SK-N-SH (cell line): ENCODE data around the gene WDR62. TPM values are rescaled to one million over a fixed set of nuclear protein-coding genes. Genes with fewer than 3 reads are reported as not detected.

Experiments used
- CTCF ChIA-PET: fragments of 300-600, 350-600 bp; formaldehyde crosslinking; extraction: SDS; loops from one replicate; lab custom pipeline; 2021; lab: Yijun Ruan, JAX
- POLR2A ChIA-PET: fragments of 350-600 bp; sonication (Branson Sonifier 250); formaldehyde crosslinking; extraction: SDS; loops from one replicate; lab custom pipeline; 2020; ENCODE audit warnings: antibody characterized with exemption, inconsistent platforms; lab: Yijun Ruan, JAX
- DNase-seq: peaks from one replicate; pipeline ENCODE4 v3.0.0; 2012
- H2AFZ ChIP-seq: fragments of 200-600 bp; sonication (generic); 2 replicates; pipeline ENCODE4 v1.8.1; 2016; ENCODE audit warnings: antibody characterized with exemption, mild to moderate bottlenecking, low read depth
- H3F3A ChIP-seq: fragments of 200-600 bp; sonication (generic); replicated peaks from 2 replicates; pipeline ENCODE3; 2016; ENCODE audit warnings: antibody characterized with exemption, mild to moderate bottlenecking; ENCODE audit not compliant: insufficient read depth
- H3K27ac ChIP-seq, 2 experiments: fragments of 200-500 bp in 1 of 2; fragments of 200-600 bp in 1 of 2; sonication (Bioruptor generic) in 1 of 2; sonication (generic), shearing (Covaris generic) in 1 of 2; 2 replicates each; pipeline versions ENCODE4 v1.5.1 to v1.6.1; 2014 to 2016; ENCODE audit warnings: low read depth in 2 of 2, inconsistent platforms in 1 of 2, low read length in 1 of 2, mild to moderate bottlenecking in 1 of 2, mixed read lengths in 1 of 2
- H3K27me3 ChIP-seq: fragments of 200-600 bp; sonication (generic), shearing (Covaris generic); 2 replicates; pipeline ENCODE4 v1.6.1; 2016; ENCODE audit warnings: mixed run types; ENCODE audit not compliant: insufficient read depth
- H3K36me3 ChIP-seq, 2 experiments: fragments of 200-500 bp in 1 of 2; fragments of 200-600 bp in 1 of 2; sonication (Bioruptor generic) in 1 of 2; sonication (generic) in 1 of 2; replicated peaks in 1 of 2; 2 replicates each; pipeline versions ENCODE3 to v1.5.1; 2014 to 2016; ENCODE audit warnings: low read length in 1 of 2, mild to moderate bottlenecking in 1 of 2; ENCODE audit not compliant: insufficient read depth in 2 of 2, control insufficient read depth in 1 of 2
- H3K4me1 ChIP-seq, 2 experiments: fragments of 200-500 bp in 1 of 2; fragments of 200-600 bp in 1 of 2; sonication (Bioruptor generic) in 1 of 2; sonication (generic), shearing (Covaris generic) in 1 of 2; 2 replicates each; pipeline versions ENCODE4 v1.5.1 to v1.6.1; 2014 to 2016; ENCODE audit warnings: low read depth in 1 of 2, low read length in 1 of 2, mixed run types in 1 of 2; ENCODE audit not compliant: insufficient read depth in 2 of 2, control insufficient read depth in 1 of 2
- H3K4me2 ChIP-seq: fragments of 200-600 bp; sonication (generic), shearing (Covaris generic); 2 replicates; pipeline ENCODE4 v1.6.1; 2017; ENCODE audit warnings: mixed run types
- H3K4me3 ChIP-seq, 2 experiments: fragments of 200-500 bp in 1 of 2; fragments of 200-600 bp in 1 of 2; sonication (Bioruptor generic) in 1 of 2; sonication (generic), shearing (Covaris generic) in 1 of 2; 2 replicates each; pipeline versions ENCODE4 v1.5.1 to v1.8.1; 2014 to 2016; ENCODE audit warnings: low read depth in 2 of 2, inconsistent platforms in 1 of 2, low read length in 1 of 2, mild to moderate bottlenecking in 1 of 2, mixed read lengths in 1 of 2, moderate library complexity in 1 of 2
- H3K79me2 ChIP-seq: fragments of 200-600 bp; sonication (generic); 2 replicates; pipeline ENCODE4 v1.8.1; 2017; ENCODE audit warnings: mild to moderate bottlenecking; ENCODE audit not compliant: insufficient read depth
- H3K9ac ChIP-seq: fragments of 200-600 bp; sonication (generic); 2 replicates; pipeline ENCODE4 v1.6.1; 2017; ENCODE audit warnings: mixed run types
- H3K9me2 ChIP-seq: fragments of 200-600 bp; sonication (generic); 2 replicates; pipeline ENCODE4 v1.6.1; 2017; ENCODE audit warnings: mixed run types
- H3K9me3 ChIP-seq: fragments of 200-600 bp; sonication (generic); 2 replicates; pipeline ENCODE4 v1.6.1; 2017; ENCODE audit warnings: mixed run types, mild to moderate bottlenecking, moderate library complexity
- H4K20me1 ChIP-seq: fragments of 200-600 bp; sonication (generic); 2 replicates; pipeline ENCODE4 v1.6.1; 2017; ENCODE audit warnings: mild to moderate bottlenecking, mixed run types; ENCODE audit not compliant: insufficient read depth
- EP300 ChIP-seq, 2 experiments: IDR thresholded peaks; 2 replicates each; pipeline versions ENCODE4 v1.4.0 to v1.6.1; 2012; ENCODE audit warnings: borderline replicate concordance in 1 of 2, low read depth in 1 of 2, low read length in 1 of 2
- EZH2phosphoT487 ChIP-seq: fragments of 200-600 bp; sonication (generic); IDR thresholded peaks from 2 replicates; pipeline ENCODE4 v1.6.1; 2017; ENCODE audit warnings: low read depth, mixed run types, mild to moderate bottlenecking, antibody characterized with exemption, moderate library complexity, borderline replicate concordance
- FOSL2 ChIP-seq: IDR thresholded peaks from 2 replicates; pipeline ENCODE4 v1.4.0; 2012; ENCODE audit warnings: low read depth, mild to moderate bottlenecking, moderate library complexity, borderline replicate concordance
- FOXJ3 ChIP-seq: sonication (generic); formaldehyde crosslinking; IDR thresholded peaks from 2 replicates; pipeline ENCODE4 v1.5.1; 2020; ENCODE audit warnings: mild to moderate bottlenecking, missing genetic modification reagents
- JUND ChIP-seq: IDR thresholded peaks from 2 replicates; pipeline ENCODE4 v1.4.0; 2012
- MXI1 ChIP-seq: IDR thresholded peaks from 2 replicates; pipeline ENCODE4 v1.6.1; 2012; ENCODE audit warnings: mild to moderate bottlenecking, low read depth, low read length, improper control_type of control experiment
- NFIC ChIP-seq: IDR thresholded peaks from 2 replicates; pipeline ENCODE4 v1.4.0; 2012; ENCODE audit warnings: borderline replicate concordance
- NRF1 ChIP-seq: IDR thresholded peaks from 2 replicates; pipeline ENCODE4 v1.6.1; 2012; ENCODE audit warnings: low read depth, mild to moderate bottlenecking, low read length
- POLR2AphosphoS5 ChIP-seq: IDR thresholded peaks from 2 replicates; pipeline ENCODE4 v1.6.1; 2012; ENCODE audit warnings: low read depth, low read length
- RAD21 ChIP-seq: IDR thresholded peaks from 2 replicates; pipeline ENCODE4 v1.6.1; 2012; ENCODE audit warnings: mild to moderate bottlenecking, low read length
- RCOR1 ChIP-seq: fragments of 150-350 bp; IDR thresholded peaks from 2 replicates; pipeline ENCODE4 v1.6.1; 2017; ENCODE audit warnings: antibody characterized with exemption, low read length
- RFX5 ChIP-seq: IDR thresholded peaks from 2 replicates; pipeline ENCODE4 v1.6.1; 2012; ENCODE audit warnings: mild to moderate bottlenecking, improper control_type of control experiment, low read length
- SMC3 ChIP-seq: IDR thresholded peaks from 2 replicates; pipeline ENCODE4 v1.6.1; 2012; ENCODE audit warnings: low read depth, low read length, improper control_type of control experiment
- TAF1 ChIP-seq: IDR thresholded peaks from 2 replicates; pipeline ENCODE4 v1.6.1; 2012; ENCODE audit warnings: low read depth, mild to moderate bottlenecking, low read length, moderate library complexity, borderline replicate concordance
- WGBS: methylation state at CpG from one replicate; pipeline ENCODE4 v1.1.6; 2017; ENCODE audit warnings: low lambda C conversion rate; 5-methylcytosine and 5-hydroxymethylcytosine counted together
- polyA plus RNA-seq, 3 experiments: library from polyadenylated mRNA; depleted of rRNA; stranded (reverse); fragments of >200 nt; gene quantifications; 2 replicates each; pipeline ENCODE4 v1.2.3, GENCODE V29; 2012
- TF ChIP-seq, protein P1 (sequence below): IDR thresholded peaks from 2 replicates; pipeline ENCODE4 v1.4.0; 2012; ENCODE audit warnings: low read depth, borderline replicate concordance

The WDR62 gene
- polyA plus RNA-seq, 1 of the 3 experiments (the other 2 are of a cell fraction) = 5.3 TPM

DNA sequence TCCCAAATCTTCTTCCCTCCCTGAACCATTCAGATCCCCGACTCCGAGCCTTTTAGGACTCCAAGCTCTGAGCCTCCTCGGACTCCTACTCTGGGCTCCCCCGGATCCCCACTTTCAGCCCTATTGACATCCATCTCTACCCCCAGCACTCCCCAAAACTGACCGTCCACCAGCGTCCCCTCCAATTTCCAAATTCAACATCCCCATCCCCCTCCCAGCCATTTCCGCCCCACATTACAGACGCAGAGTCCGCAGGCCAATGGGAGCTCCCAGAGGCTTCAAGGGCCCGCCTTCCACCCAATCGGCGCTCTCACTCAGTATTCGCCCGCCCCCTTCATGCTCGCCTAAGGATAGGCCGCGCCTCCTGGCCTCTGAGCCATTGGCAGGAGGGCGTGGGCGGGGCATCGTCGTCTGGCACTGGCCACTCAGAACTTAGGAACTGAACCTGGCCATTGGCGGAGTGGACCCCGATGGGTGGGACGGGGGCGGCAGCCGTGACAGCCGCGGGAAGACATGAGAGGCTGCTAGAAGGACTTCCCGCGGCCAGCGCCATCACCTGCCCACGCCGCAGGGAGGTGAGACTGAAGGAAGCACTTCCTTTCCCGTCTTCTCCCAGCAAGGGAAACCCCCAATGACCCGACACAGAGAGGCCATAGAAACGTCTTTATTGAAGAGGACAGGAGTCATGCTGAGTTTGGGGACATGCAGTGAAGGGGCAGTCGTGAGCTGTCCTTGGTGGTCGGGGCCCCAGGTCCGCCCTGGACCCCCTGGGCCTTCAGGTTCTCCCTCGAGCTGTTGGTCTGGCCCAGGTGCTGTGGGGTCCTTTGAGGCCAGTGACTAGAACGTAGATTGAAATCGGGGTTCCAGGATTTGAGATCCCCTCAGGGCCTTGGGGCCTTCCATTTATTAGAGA, 40.4 kb upstream of the WDR62 start, which contains the start of gene ALKBH6 (continued):
- TF ChIP-seq RCOR1 (no peak), SMC3 (no peak), EZH2phosphoT487 (no peak), JUND (no peak), TAF1 (peak; percentile 49; the same call in 1 of the 2 replicates), FOXJ3 (CRISPR knock-in tag) (no peak), EP300 (IDR thresholded peaks at IDR 0.05; ENCODE audit: borderline replicate concordance in 1 of 2, low read depth in 1 of 2, low read length in 1 of 2) (no peak), POLR2AphosphoS5 (peak; percentile 45), RAD21 (no peak), FOSL2 (no peak), NRF1 (no peak), MXI1 (peak; percentile 97)
- TF ChIP-seq, protein P1, sequence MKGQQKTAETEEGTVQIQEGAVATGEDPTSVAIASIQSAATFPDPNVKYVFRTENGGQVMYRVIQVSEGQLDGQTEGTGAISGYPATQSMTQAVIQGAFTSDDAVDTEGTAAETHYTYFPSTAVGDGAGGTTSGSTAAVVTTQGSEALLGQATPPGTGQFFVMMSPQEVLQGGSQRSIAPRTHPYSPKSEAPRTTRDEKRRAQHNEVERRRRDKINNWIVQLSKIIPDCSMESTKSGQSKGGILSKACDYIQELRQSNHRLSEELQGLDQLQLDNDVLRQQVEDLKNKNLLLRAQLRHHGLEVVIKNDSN = no peak
- TF ChIP-seq, all 33 proteins: peak for 13

DNA sequence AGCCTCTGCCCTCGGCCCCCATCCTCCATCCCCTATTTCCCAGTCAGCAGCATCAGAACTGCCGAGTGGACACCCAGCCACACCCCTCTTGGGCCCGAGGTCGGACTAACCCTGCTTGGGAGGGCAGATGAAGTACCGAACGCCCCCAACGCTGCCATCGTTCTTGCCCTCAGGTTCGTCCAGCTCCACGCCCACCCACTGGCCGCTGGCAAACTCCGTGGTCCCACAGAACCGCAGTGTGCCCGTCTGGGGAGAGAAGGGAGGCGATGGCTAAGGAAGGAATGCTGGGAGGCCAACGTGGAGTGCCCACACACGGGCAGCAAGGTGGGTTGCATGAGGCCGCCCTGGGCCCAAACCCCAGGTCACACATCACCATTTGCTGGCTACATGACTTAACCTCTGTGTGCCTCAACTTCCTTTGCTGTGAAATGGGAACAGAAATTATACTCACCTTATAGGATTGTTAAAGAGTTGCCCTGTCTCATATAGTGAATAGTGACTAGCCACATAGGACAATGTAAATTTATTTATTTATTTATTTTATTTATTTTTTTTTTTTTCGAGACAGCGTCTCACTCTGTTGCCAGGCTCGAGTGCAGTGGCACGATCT, 35.5 kb upstream of the WDR62 start:
- no peak overlapping the region for H3K27ac ChIP-seq
- DNase-seq = no peak
- no peaks in the 10 kb centered on the region for H4K20me1 ChIP-seq
- TF ChIP-seq, protein P1 = no peak
- no peak for TF ChIP-seq NFIC
- TF ChIP-seq EP300 (IDR thresholded peaks at IDR 0.05; ENCODE audit: borderline replicate concordance in 1 of 2, low read depth in 1 of 2, low read length in 1 of 2) = no peak
- TF ChIP-seq RFX5 = no peak
- peaks cover 5 to 7% of the 10 kb centered on the region in 2 experiments; a peak in 2 of 4 replicates for H3K4me1 ChIP-seq
- ChIA-PET CTCF (no interaction called here), POLR2A (interaction anchor here (0.6 kb wide), 1 partner anchor 10 kb away, joined by 3 read pairs; no protein-coding TSS in a partner anchor)
- H3K9me3 ChIP-seq = no peaks in the 10 kb centered on the region
- H3K36me3 ChIP-seq = peaks cover 8 to 33% of the 10 kb centered on the region in 2 experiments
- no peak overlapping the region for H3K4me2 ChIP-seq
- H3K9ac ChIP-seq = no peak overlapping the region
- no peaks in the 10 kb centered on the region for H3F3A ChIP-seq
- no peak overlapping the region for H2AFZ ChIP-seq
- H3K9me2 ChIP-seq = no peaks in the 10 kb centered on the region
- no peaks in the 10 kb centered on the region for H3K79me2 ChIP-seq
- 97% methylated on average over 22 of the region's 22 CpGs for WGBS
- H3K27me3 ChIP-seq = no peaks in the 10 kb centered on the region
- H3K4me3 ChIP-seq = no peak overlapping the region
